Measurements from ENCODE around the gene KDSR.

Gene KDSR

GRCh38 chr18:63303547-63303946 lies 63.5 kb downstream of the KDSR start:
- no peak for DNase-seq (ENCODE audit: low spot score)

GRCh38 chr18:63302636-63303405 lies 64.2 kb downstream of the KDSR start:
- DNase-seq (ENCODE audit: low spot score): no peak

- DNase-seq (ENCODE audit: low spot score): no peak
Measured at GRCh38 chr18:63302220-63302619, 64.8 kb downstream of the KDSR start.

GRCh38 chr18:63301434-63301833 lies 65.6 kb downstream of the KDSR start:
- no peak for DNase-seq (ENCODE audit: low spot score)

- DNase-seq (ENCODE audit: low spot score): peak; percentile 31
Measured at GRCh38 chr18:63299837-63300745, 66.9 kb downstream of the KDSR start.

- peak; percentile 59 for DNase-seq (ENCODE audit: low spot score)
Measured at GRCh38 chr18:63298400-63299365, 68.3 kb downstream of the KDSR start.

GRCh38 chr18:63297687-63298399 lies 69.2 kb downstream of the KDSR start:
- no peak for DNase-seq (ENCODE audit: low spot score)

- DNase-seq (ENCODE audit: low spot score): no peak
Measured at GRCh38 chr18:63293935-63294334, 73.1 kb downstream of the KDSR start.

- no peak for DNase-seq (ENCODE audit: low spot score)
Measured at GRCh38 chr18:63292831-63293683, 73.9 kb downstream of the KDSR start.

GRCh38 chr18:63291278-63291677 lies 75.7 kb downstream of the KDSR start:
- DNase-seq (ENCODE audit: low spot score): no peak

- DNase-seq (ENCODE audit: low spot score): peak; percentile 48
Measured at GRCh38 chr18:63290821-63291200, 76.2 kb downstream of the KDSR start.

GRCh38 chr18:63290166-63290820 lies 76.7 kb downstream of the KDSR start:
- no peak for DNase-seq (ENCODE audit: low spot score)

GRCh38 chr18:63288311-63288710 lies 78.7 kb downstream of the KDSR start:
- no peak for DNase-seq (ENCODE audit: low spot score)

- no peak for DNase-seq (ENCODE audit: low spot score)
Measured at GRCh38 chr18:63287691-63288220, 79.2 kb downstream of the KDSR start.

- no peak for DNase-seq (ENCODE audit: low spot score)
Measured at GRCh38 chr18:63286926-63287325, 80.1 kb downstream of the KDSR start.

GRCh38 chr18:63284827-63285733 lies 81.9 kb downstream of the KDSR start:
- DNase-seq (ENCODE audit: low spot score): no peak

GRCh38 chr18:63284173-63284799 lies 82.7 kb downstream of the KDSR start:
- no peak for DNase-seq (ENCODE audit: low spot score)
